NCI-H226 (cell line): ENCODE results near the gene R3HDM2.

ENCODE experiments used
- DNase-seq: peaks from one replicate; pipeline ENCODE4 v3.0.0-alpha.2; 2015

R3HDM2 gene

GRCh38 chr12:57212701-57213057 lies 218.2 kb downstream of the R3HDM2 start:
- no peak for DNase-seq

GRCh38 chr12:57211791-57212700 lies 218.8 kb downstream of the R3HDM2 start:
- DNase-seq: no peak

- DNase-seq: no peak
Measured at GRCh38 chr12:57210926-57211692, 219.7 kb downstream of the R3HDM2 start.

- no peak for DNase-seq
Measured at GRCh38 chr12:57210461-57210860, 220.4 kb downstream of the R3HDM2 start.

GRCh38 chr12:57209916-57210315 lies 220.9 kb downstream of the R3HDM2 start:
- DNase-seq: no peak

GRCh38 chr12:57208631-57209282 lies 222.1 kb downstream of the R3HDM2 start:
- no peak for DNase-seq

GRCh38 chr12:57207731-57208630 lies 222.9 kb downstream of the R3HDM2 start:
- DNase-seq: no peak

- no peak for DNase-seq
Measured at GRCh38 chr12:57205931-57206330, 224.9 kb downstream of the R3HDM2 start.

- no peak for DNase-seq
Measured at GRCh38 chr12:57205186-57205585, 225.7 kb downstream of the R3HDM2 start.

GRCh38 chr12:57204454-57204853 lies 226.4 kb downstream of the R3HDM2 start:
- DNase-seq: no peak

- DNase-seq: no peak
Measured at GRCh38 chr12:57203791-57204190, 227.1 kb downstream of the R3HDM2 start.
